ENCODE data around the gene RHOT2. TPM values are rescaled to one million over a fixed set of nuclear protein-coding genes. Genes with fewer than 3 reads are reported as not detected.

Gene RHOT2
- total RNA-seq, 1 experiment from 2014 or later: 143 TPM

GRCh38 chr16:721765-722540, 54.0 kb downstream of the RHOT2 start:
- peaks cover 25% of the 10 kb centered on the region for H3K4me1 ChIP-seq (replicated peaks; ENCODE audit: insufficient read depth)
- H3K79me2 ChIP-seq (ENCODE audit: low read depth): peaks cover 4% of the 10 kb centered on the region; the same call in 1 of the 2 replicates
- DNase-seq: no peak
- no peaks in the 10 kb centered on the region for H3K9me3 ChIP-seq (ENCODE audit: insufficient read depth, low read depth)
- H4K20me1 ChIP-seq (ENCODE audit: insufficient read depth): peaks cover 10% of the 10 kb centered on the region; the same call in 1 of the 2 replicates
- no peak for TF ChIP-seq EZH2 (IDR thresholded peaks at IDR 0.05; ENCODE audit: low read depth)
- TF ChIP-seq CTCF (conservative IDR thresholded peaks at IDR 0.05): no peak
- no TSS peak for BruUV-seq (replicated peaks)
- H3K27ac ChIP-seq: no peak overlapping the region
- H3K4me2 ChIP-seq: peak overlapping the region; percentile 94
- H3K36me3 ChIP-seq (ENCODE audit: low read depth): no peaks in the 10 kb centered on the region
- H3K4me3 ChIP-seq: peak overlapping the region; percentile 98; the same call in 1 of the 2 replicates
- H2AFZ ChIP-seq: no peak overlapping the region
- H3K27me3 ChIP-seq (ENCODE audit: insufficient read depth, low read depth): no peaks in the 10 kb centered on the region
- POLR2A ChIA-PET (ENCODE audit: unreplicated experiment): interaction anchor here (0.6 to 1.0 kb wide), 4 partner anchors 39 to 66 kb away, joined by 3 to 6 read pairs (median 3); partner anchors contain the start of genes CHTF18 and RPUSD1
- intact Hi-C loops (cut with micrococcal nuclease; ENCODE audit: unreplicated experiment): loop anchor here (2.0 kb wide), 1 partner anchor 63 kb away; no protein-coding TSS in a partner anchor
- peaks cover 42% of the 10 kb centered on the region for H3F3A ChIP-seq (ENCODE audit: insufficient read depth, low read depth)
- no peaks in the 10 kb centered on the region for H3K9me2 ChIP-seq (ENCODE audit: insufficient read depth)
- CTCF ChIA-PET: interaction anchor here (0.5 to 0.6 kb wide), 2 partner anchors 235 to 332 kb away, joined by 3 to 7 read pairs; no protein-coding TSS in a partner anchor

- Histone ChIP-seq H3K36me3 (ENCODE audit: low read depth) (no peaks in the 10 kb centered on the region), H3K9me3 (ENCODE audit: insufficient read depth, low read depth) (no peaks in the 10 kb centered on the region), H3K27me3 (ENCODE audit: insufficient read depth, low read depth) (no peaks in the 10 kb centered on the region), H3F3A (ENCODE audit: insufficient read depth, low read depth) (peaks cover 42% of the 10 kb centered on the region), H3K79me2 (ENCODE audit: low read depth) (peaks cover 4% of the 10 kb centered on the region; the same call in 1 of the 2 replicates), H3K9me2 (ENCODE audit: insufficient read depth) (no peaks in the 10 kb centered on the region), H2AFZ (no peak overlapping the region), H3K27ac (no peak overlapping the region), H3K4me3 (no peak overlapping the region), H4K20me1 (ENCODE audit: insufficient read depth) (peaks cover 10% of the 10 kb centered on the region; the same call in 1 of the 2 replicates), H3K4me2 (no peak overlapping the region), H3K4me1 (replicated peaks; ENCODE audit: insufficient read depth) (peaks cover 25% of the 10 kb centered on the region)
- DNase-seq: no peak
- CTCF ChIA-PET: no interaction called here
- POLR2A ChIA-PET (ENCODE audit: unreplicated experiment): interaction anchor here (0.7 kb wide), 1 partner anchor 60 kb away, joined by 3 read pairs; no protein-coding TSS in a partner anchor
- TSS peak; percentile 29 for BruUV-seq (replicated peaks)
- intact Hi-C loops (cut with micrococcal nuclease; ENCODE audit: unreplicated experiment): no loop called here
- no peak for TF ChIP-seq EZH2 (IDR thresholded peaks at IDR 0.05; ENCODE audit: low read depth)
- no peak for TF ChIP-seq CTCF (conservative IDR thresholded peaks at IDR 0.05)
Measured at GRCh38 chr16:722835-723633, 55.1 kb downstream of the RHOT2 start.

GRCh38 chr16:723695-724094, 55.8 kb downstream of the RHOT2 start:
- DNase-seq: peak in 1 of 2 experiments; percentile 21
- BruUV-seq (replicated peaks): no TSS peak
- CTCF ChIA-PET: interaction anchor here (0.7 kb wide), 1 partner anchor 11 kb away, joined by 3 read pairs; no protein-coding TSS in a partner anchor
- Histone ChIP-seq H3K4me2 (no peak overlapping the region), H3K36me3 (ENCODE audit: low read depth) (no peaks in the 10 kb centered on the region), H3K4me1 (replicated peaks; ENCODE audit: insufficient read depth) (peaks cover 21% of the 10 kb centered on the region), H3F3A (ENCODE audit: insufficient read depth, low read depth) (peaks cover 40% of the 10 kb centered on the region), H3K4me3 (no peak overlapping the region), H3K79me2 (ENCODE audit: low read depth) (peaks cover 4% of the 10 kb centered on the region; the same call in 1 of the 2 replicates), H3K9me3 (ENCODE audit: insufficient read depth, low read depth) (no peaks in the 10 kb centered on the region), H4K20me1 (ENCODE audit: insufficient read depth) (peaks cover 10% of the 10 kb centered on the region; the same call in 1 of the 2 replicates), H2AFZ (no peak overlapping the region), H3K27me3 (ENCODE audit: insufficient read depth, low read depth) (no peaks in the 10 kb centered on the region), H3K27ac (no peak overlapping the region), H3K9me2 (ENCODE audit: insufficient read depth) (no peaks in the 10 kb centered on the region)
- POLR2A ChIA-PET (ENCODE audit: unreplicated experiment): interaction anchor here (0.7 kb wide), 1 partner anchor 59 kb away, joined by 3 read pairs; no protein-coding TSS in a partner anchor
- TF ChIP-seq EZH2 (IDR thresholded peaks at IDR 0.05; ENCODE audit: low read depth) (no peak), CTCF (conservative IDR thresholded peaks at IDR 0.05) (no peak)
- intact Hi-C loops (cut with micrococcal nuclease; ENCODE audit: unreplicated experiment): no loop called here

All from PC-9 (cell line).